CD4-positive, alpha-beta T cell treated with Interferon gamma for 1 hour (primary cell): ENCODE data around the gene NUDT3.
"Not testable (repeated sequence)": the region's sequence is repeated elsewhere in the genome, so short reads cannot be mapped to it uniquely, and the experiment has no call there.

Experiments
- DNase-seq: peaks from one replicate; pipeline ENCODE4 v3.0.0-alpha.2; 2020

NUDT3 gene

DNA sequence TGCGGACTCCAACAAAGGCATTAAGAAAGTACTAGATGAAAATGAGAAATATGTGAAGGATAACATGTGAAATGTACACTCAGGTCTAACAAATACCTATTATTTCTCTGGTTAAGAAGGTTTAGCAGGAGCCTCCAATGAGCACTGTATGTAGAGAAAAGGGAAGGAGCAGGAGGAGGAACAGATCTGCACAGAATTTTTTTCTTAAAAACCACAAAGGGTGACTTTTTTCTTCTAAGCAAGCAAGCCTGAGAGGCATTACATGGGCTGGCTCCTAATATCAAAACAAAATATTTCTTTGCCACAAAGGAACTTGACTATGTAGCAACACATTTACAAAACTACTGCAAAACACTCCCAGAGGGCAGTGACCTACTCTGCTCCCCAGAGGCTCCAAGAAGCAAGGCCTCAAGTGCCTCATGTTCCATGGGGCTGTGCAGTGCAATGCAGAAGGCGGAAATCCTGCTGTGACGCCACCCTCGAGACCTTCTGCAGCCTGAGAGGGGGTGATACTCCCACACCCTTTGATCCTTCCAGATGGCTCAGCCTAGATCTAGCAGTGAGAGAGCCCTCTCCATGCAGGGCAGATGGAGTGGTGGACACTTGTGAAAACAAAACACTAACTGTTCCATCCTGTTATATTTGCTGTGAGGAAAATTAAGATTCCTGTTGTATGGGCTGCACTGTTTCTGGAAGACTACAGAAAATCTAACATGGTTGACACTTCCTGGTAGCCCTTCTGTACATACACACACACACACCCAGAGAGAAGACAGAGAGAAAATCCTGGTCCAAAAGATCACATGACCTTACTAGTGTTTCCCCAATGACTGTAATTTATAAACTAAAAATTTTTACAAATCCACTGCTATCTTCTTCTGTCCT is 107.7 kb downstream of the NUDT3 start:
- DNase-seq: peak; percentile 42

DNA sequence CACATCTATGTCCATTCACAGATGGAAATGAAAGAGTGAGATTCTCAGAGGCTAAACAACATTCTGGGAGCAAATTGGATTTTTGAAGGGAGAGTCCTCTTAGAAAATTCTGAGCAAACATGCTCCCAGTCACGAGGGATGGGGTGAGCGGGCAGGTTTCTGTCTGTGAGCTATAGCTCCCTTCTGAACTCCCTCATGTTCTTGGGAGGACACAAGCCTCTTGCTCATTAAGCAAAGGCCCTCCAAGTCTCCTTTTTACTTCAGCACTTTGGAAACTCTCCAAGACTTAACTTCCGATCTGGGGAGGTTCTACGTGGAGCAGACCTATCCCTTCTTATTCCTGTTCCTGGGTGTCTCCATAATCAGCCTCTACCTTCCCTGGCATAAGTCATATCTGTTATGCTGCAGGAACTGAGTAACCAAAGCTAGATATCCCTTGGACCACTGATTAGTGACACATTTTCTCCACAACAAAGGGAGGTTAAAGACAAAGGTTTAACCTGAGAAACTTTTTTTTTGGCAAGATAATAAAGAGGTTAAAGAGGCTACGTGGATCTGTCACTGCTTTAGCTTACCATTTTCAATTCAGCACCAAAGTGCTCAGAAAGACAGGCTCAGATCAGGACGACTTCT is 110.7 kb downstream of the NUDT3 start:
- no peak for DNase-seq

DNA sequence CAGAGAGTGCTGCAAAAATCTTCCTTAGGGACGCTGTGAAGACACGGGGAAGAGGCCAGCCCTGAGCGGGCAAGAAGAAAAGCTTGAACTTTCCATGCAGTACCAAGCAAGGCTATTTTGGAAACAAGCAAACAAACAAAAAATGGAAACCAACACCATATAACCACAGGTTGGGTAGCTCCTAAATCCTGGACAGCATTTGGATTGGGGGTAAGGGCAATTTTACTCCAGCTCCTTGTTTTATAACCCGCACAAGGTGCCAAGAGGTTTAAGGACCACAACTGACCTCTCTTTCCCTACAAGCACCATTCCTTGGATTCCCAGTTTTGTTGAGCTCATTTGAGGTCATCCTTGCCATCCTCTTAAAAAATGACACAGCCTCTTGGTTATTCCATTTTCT is 112.3 kb downstream of the NUDT3 start:
- DNase-seq: no peak

DNA sequence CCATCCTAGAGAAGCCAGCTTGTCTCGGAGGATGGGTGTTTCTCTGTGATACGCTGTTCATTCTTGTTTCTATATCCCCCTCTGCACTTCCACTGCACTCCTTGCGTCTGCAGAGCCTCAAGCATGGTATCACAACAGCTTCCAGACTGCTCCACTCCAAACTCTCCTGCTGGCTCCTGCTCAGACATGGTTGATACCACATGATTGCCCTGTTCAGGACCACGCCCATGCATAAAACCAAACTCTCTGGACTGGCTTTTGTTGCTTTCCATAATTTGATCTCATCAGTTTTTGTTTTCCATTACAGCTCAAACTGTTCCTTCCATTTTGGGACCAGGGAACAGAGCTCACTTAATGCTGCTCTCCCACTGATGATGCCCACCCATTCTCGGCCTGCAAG is 113.6 kb downstream of the NUDT3 start:
- no peak for DNase-seq

DNA sequence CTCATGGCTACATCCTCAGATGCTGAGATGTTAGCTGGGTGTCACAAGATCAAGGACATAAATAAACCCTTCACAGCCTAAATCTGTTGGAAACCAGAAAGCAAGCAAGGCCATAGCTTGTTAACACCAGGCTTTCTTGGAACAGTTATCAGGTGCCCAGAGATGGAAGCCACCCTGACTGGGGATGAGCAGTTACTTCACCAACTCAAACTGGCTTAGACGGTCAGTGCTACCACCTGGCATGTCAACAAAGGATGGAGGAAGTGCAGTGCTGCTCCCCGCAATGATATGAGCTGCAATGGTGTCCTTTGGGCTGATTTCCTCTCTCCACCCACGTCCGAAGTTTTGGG is 114.7 kb downstream of the NUDT3 start:
- no peak for DNase-seq

DNA sequence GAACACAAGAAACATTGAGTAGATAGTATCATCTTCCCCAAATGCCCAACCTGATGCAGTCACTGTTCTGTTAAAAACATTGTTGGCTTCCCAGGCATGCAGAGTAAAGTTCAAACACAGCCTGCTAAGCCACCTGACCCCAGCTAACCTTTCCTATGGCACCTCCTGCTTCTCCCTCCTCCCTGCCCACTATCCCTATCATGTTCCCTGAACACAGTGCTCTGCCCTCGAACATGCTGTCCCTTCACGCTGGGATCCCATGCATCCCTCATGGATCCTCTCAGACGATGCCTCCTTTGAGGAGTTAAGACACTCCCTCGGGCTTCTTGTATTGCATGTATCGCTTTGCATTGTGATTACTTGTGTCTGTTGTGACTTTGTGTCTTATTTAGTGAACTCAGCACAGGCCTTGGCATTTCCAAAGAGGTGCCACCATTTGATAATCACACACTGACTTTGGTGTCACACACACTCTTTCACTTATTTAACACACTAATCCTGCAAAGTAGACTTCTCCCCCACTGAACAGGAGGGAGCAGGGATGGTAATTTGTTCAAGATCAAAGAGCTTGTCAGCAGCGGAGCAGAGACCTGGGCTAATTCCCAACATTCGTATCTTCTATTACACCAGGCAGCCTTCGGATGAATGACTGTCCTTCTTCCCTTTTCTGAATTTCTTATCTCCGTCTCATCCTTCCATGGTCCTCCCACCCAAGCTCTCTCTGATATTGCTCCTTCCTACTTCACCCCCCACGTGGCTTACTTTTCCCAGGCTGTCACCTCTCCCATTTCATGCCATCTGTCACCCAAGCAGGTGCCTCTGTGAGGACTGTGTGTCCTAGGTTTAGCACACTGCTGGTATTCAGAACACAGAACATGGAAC is 115.3 kb downstream of the NUDT3 start:
- DNase-seq: no peak

DNA sequence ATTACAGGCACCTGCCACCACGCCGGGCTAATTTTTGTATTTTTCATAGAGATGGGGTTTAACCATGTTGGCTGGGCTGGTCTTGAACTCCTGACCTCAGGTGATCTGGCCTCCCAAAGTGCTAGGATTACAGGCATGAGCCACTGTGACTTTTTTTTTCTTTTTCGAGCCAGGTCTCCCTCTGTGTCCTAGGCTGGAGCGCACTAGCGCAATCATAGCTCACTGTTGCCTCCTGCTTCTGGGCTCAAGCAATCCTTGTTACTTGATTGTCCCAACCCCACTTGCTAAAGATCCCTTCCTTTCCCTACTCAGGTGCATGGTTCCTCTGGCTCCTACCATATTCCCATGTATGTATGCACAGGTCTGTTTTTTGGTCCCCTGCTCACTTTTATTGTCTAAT is 116.3 kb downstream of the NUDT3 start:
- DNase-seq: no peak

DNA sequence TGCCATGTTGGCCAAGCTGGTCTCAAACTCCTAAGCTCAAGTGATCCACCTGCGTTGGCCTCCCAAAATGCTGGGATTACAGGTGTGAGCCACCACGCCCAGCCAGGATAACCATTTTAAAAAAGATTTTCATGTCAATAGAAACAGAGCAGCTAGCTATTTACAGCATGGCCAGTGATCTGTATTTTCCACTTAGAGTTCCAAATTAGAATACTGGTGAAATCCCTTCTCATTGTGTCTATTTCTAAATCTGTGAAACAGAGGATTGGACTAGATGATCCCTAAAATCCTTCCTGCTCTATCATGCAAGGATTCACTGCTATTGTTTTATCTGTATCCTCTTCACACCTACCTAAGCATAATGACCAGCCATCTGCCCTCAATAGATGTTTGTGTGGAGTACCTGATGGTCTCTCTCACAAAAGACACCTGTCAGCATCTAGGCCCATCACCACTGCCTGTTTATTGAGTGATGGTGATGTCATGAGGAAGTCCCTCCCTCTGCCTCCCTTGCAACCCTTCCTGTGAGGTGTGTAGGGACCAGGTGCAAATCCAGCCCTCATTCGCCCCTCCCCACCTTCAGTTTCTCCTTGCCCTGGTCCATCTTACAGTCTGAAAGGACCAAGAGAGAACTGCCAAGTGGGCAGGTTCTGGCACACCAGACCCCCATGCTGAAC is 117.2 kb downstream of the NUDT3 start:
- no peak for DNase-seq

DNA sequence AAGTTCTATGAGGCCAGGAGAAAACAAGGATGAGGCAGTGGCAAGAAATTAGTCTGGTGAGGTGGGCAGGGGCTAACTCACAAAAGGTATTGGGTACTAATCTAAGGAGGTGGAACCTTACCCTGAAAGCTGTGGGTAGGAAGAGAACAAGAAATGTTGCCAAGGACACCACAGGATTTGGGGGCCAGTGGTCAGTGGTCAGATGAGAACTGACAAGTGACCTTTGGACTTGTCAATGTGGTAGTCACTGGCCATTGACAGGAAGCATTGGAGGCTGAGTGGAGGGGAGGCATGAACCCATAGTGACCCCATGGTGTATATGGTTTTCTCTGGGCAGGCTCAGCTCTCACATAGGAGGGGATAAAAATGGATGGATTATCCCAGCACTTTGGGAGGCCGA is 118.3 kb downstream of the NUDT3 start:
- no peak for DNase-seq

DNA sequence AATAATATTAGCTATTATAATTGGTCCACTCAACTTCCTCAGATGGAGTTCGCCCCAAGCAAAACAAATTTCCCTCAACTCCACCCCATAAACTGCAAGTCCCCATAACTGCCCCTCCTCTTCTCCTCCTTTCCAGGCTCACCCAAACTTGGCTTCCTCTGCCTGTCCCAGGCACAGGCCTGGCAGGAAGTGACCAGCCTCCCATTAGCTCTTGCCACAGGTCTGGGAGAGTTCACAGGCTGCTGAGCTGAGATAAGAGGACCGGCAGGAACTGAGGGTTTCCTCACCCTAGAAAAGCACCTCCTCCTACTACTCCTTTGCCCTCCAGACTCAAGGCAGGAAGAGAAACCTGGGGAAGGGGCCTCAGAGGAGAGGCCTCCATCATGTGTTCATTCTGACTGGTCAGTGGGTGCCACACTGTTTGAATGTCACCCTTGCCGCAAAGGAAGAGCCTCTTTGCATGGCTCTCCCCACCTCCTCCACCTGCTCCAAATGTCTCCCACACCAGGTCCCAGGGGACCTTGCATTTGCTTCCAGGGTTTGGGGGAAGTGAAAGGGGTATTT is 119.1 kb downstream of the NUDT3 start:
- peak; percentile 10 for DNase-seq

DNA sequence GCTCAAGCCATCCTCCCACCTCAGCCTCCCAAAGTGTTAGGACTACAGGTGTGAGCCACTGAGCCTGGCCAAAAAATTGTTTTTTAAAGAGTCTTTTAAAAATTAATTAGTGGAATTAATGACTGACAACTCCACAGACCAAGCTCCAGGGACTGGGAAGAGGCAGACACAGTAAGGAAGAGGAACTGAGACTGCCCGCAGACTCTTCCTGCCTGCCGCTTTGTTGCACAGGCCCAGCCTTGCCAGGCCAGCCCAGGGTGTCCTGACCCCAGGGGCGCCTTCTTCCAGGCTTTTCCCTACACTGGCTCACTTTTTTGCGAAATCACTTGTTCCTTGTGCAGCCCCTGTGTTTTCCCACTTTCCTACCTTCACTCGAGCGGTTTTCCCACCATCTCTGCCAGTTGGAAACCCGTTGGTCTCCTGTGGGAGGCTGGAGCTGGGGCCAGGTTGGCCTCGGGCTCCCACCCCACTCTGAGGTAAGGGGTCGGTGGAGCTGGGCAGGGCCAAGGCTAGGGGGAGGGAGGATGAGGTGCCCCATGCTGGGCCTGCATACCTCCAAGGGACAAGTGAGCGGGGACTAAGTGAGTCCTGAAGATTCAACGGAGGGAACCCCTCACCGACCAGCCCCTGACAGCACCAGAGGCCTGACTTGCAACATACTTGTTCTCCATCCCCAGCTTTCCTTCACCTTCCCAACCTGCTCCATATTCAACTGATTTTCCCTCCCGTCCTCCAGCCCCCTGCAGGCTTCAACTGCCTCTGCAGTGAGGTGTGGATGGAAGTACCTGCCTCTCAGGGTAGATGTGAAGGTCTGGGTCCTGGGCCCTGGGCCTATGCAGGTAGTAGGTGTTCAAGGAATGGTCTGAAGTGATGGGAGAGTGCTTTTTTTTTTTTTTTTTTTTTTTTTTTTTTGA is 120.2 kb downstream of the NUDT3 start:
- DNase-seq: no peak

DNA sequence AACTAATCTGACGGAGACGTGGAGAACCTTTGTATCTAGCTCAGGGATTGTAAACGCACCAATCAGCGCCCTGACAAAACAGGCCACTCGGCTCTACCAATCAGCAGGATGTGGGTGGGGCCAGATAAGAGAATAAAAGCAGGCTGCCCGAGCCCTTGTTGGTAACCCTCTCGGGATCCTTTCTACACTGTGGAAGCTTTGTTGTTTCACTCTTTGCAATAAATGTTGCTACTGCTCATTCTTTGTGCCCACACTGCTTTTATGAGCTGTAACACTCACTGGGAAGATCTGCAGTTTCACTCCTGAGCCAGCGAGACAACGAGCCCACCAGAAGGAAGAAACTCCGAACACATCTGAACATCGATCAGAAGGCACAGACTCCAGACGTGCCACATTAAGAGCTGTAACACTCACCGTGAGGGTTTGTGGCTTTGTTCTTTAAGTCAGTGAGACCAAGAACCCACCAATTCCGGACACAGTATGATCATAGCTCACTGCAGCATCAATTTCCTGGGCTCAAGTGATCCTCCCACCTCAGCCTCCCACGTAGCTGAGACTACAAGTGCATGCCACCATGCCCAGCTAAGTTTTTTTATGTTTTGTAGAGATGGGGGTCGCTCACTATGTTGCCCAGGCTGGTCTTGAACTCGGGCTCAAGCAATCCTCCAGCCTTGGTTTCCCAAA is 122.7 kb downstream of the NUDT3 start:
- not testable (repeated sequence) for DNase-seq

DNA sequence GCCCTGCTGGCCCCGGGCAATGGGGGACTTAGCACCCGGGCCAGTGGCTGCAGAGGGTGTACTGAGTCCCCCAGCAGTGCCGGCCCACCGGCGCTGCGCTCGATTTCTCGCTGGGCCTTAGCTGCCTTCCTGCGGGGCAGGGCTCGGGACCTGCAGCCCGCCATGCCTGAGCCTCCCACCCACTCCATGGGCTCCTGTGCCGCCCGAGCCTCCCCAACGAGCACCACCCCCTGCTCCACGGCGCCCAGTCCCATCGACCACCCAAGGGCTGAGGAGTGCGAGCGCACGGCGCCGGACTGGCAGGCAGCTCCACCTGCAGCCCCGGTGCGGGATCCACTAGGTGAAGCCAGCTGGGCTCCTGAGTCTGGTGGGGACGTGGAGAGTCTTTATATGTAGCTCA is 123.3 kb downstream of the NUDT3 start:
- DNase-seq: not testable (repeated sequence)

DNA sequence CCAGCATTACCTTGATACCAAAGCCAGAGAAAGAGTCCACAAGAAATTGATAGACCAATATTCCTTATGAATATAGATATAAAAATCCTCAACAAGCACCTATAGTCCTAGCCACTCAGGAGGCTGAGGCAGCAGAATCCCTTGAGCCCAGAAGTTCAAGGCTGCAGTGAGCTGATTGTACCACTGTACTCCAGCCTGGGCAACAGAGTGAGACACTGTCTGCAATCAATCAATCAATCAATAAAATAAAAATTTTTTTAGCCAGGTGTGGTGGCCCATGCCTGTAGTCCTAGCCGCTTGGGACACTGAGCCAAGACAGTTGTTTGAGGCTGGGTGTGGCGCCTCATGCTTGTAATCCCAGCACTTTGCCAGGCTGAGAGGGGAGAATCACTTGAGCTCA is 124.7 kb downstream of the NUDT3 start:
- no peak for DNase-seq

DNA sequence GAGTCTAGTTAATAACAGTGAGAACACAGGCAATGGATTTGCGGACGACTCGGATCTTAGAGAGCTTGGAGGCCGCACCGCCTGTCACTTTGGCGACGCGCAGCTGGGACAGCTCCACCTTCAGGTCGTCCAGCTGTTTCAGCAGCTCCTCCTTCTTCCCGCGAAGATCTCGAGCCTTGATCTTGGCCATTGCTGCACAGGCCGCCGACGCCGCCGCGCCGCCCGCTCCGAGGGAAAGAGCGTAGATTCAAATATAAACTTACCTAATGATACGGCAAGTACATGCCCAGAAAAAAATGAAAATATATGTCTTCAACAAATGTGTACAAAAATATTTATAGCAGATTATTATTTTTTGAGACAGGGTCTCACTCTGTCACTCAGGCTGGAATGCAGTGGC is 129.0 kb downstream of the NUDT3 start:
- not testable (repeated sequence) for DNase-seq

DNA sequence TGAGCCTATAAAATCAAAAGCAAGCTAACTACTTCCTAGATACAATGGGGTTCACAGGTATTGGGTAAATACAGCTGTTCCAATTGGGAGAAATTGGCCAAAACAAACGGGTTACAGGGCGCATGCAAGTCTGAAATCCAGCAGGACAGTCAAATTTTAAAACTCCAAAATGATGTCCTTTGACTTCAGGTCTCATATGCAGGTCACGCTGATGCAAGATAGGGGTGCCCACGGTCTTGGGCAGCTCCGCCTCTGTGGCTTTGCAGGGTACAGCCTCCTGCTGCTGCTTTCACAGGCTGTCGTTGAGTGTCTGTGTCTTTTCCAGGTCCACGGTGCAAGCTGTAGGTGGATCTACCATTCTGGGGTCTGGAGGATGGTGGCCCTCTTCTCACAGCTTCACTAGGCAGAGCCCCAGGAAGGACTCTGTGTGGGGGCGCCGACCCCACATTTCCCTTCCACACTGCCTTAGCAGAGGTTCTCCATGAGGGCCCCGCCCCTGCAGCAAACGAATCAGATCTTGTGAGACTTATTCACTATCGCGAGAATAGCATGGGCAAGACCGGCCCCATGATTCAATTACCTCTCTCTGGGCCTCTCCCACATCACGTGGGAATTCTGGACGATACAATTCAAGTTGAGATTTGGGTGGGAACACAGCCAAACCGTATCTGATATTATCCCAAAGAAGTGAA is 131.7 kb downstream of the NUDT3 start:
- DNase-seq: no peak

DNA sequence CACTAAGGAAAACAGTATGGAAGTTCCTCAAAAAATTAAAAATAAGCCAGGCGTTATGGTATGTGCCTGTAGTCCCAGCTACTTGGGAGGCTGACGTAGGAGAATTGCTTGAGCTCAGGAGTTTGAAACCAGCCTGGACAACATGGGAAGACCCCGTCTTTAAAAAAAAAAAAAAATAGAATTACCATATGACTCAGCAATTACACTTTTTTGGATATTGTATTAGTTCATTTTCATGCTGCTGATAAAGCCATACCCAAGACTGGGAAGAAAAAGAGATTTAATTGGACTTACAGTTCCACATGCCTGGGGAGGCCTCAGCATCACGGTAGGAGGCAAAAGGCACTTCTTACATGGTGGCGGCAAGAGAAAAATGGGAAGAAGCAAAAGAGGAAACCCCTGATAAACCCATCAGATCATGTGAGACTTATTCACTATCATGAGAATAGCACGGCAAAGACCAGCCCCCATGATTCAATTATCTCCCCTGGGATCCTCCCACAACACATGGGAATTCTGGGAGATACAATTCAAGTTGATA is 132.9 kb downstream of the NUDT3 start:
- DNase-seq: no peak

DNA sequence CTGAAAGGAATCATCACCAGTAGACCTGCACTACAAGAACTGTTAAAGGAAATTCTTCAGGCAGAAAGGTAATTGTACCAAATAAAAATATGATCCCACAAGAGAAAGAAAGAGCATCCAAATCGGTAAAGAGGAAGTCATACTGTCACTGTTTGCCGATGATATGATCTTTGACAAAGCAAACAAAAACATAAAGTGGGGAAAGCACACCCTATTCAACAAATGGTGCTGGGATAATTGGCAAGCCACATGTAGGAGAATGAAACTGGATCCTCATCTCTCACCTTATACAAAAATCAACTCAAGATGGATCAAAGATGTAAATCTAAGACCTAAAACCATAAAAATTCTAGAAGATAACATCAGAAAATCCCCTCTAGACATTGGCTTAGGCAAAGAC is 140.1 kb downstream of the NUDT3 start:
- not testable (repeated sequence) for DNase-seq

DNA sequence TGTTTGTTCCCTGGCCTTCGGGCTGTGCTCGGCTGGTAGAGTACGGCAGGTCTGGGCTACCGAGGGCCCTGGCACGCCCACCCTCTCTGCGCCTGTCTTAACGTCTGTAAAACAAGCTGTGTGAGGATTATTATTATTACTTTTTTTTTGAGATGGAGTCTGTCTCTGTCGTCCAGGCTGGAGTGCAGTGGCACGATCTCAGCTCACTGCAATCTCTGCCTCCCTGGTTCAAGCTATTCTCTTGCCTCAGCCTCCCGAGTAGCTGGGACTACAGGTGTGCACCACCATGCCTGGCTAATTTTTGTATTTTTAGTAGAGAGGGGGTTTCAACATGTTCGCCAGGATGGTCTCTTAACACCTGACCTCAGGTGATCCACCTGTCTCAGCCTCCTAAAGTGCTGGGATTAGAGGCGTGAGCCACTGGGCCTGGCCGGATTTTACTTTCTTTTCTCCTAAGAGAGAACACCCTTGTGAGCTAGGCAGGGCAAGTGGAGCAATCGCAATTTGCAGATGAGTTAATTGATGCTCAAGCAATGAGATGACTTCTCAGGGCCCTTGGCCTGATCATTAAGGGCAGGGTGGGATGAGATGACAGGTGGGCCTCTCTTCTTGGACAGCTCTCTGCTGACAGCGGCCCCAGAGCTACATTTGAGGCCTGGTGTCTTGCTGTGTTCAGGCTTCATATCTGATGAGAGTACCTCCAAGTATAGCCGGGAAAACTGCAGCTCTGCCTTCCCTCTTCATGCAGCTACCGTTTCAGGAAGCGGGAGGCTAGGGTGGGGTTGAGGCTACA is 142.8 kb downstream of the NUDT3 start:
- DNase-seq: no peak
